IPS-15b (cell line): ENCODE measurements around the gene SCARB1.

Experiments used
- H3K27me3 ChIP-seq: one replicate; pipeline ENCODE4 v1.6.1; 2013; ENCODE audit warnings: low read length; ENCODE audit not compliant: control insufficient read depth, insufficient read depth
- H3K36me3 ChIP-seq: one replicate; pipeline ENCODE4 v1.6.1; 2013; ENCODE audit warnings: low read length; ENCODE audit not compliant: control insufficient read depth, insufficient read depth
- H3K4me1 ChIP-seq: one replicate; pipeline ENCODE4 v1.6.1; 2013; ENCODE audit warnings: mild to moderate bottlenecking, low read length; ENCODE audit not compliant: control insufficient read depth, insufficient read depth
- H3K4me3 ChIP-seq: one replicate; pipeline ENCODE4 v1.5.1; 2013; ENCODE audit warnings: low read depth, low read length
- H3K9ac ChIP-seq: one replicate; pipeline ENCODE4 v1.6.1; 2013; ENCODE audit warnings: low read depth, mild to moderate bottlenecking, low read length
- H3K9me3 ChIP-seq: one replicate; pipeline ENCODE4 v1.6.1; 2013; ENCODE audit warnings: mild to moderate bottlenecking, low read length; ENCODE audit not compliant: control insufficient read depth, insufficient read depth

The SCARB1 gene

DNA sequence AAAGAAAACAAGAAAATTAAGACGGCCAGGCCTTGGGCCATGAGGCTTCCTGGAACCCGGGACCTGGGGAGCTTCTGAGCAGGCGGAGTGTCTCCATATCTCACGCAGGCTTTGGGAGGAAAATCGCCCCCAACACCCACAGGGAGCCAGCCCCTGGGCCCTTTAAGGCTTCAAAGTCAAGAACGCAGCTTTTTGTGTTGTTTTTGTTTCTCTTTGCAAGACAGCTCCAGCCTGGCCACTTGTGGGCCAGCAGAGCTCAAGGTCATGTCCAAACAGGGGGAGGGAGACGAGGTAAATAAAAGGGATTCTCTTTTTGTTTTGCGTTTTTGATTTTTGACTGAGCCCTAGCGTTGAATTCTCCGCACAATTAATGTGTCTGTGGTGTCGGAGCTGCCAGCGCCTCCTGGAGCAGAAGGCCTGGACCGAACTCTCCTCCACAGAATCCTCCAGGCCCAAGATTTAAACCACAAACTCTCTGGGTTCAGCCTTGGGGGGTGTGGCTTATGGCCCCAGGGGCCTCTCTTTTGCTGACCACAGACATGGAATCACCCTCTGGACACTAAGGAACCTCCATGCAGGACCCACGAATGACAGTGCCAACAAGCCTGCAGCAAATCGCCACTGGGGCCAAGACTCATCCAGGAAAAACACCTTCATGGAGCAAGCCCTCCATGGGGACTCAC lies 8.2 kb downstream of the SCARB1 start:
- H3K27me3 ChIP-seq: no peaks in the 10 kb centered on the region
- H3K9me3 ChIP-seq: no peaks in the 10 kb centered on the region
- no peak overlapping the region for H3K9ac ChIP-seq
- no peaks in the 10 kb centered on the region for H3K4me1 ChIP-seq
- H3K36me3 ChIP-seq: no peaks in the 10 kb centered on the region
- H3K4me3 ChIP-seq: no peak overlapping the region

DNA sequence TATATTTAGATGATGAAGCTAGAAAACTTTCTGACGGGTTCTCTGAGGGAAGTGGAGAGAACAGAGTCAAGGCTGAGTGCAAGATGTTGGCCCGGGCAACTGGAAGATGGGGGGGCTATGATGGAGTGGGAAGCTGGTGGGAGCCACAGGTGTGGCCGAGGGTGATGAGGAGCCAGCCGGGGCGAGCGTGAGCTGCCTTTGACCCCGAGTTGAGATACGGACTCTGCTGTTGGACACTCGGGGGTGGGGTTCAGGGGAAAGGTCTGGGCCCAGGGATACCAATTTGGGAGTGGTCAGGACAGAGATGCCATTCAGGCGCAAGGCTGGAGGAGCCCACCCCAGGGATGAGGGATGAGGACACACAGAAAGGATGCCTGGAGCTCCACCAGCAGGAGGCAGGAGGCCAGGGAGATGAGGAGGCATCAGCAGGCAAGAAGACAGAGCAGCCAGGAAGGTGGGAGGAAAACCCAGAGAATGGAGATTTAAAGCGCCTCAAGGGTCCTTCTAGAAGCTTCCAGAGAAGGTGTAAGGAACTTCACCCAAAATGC lies 9.0 kb downstream of the SCARB1 start:
- H3K27me3 ChIP-seq: no peaks in the 10 kb centered on the region
- H3K4me1 ChIP-seq: no peaks in the 10 kb centered on the region
- no peak overlapping the region for H3K4me3 ChIP-seq
- no peak overlapping the region for H3K9ac ChIP-seq
- no peaks in the 10 kb centered on the region for H3K9me3 ChIP-seq
- H3K36me3 ChIP-seq: no peaks in the 10 kb centered on the region

DNA sequence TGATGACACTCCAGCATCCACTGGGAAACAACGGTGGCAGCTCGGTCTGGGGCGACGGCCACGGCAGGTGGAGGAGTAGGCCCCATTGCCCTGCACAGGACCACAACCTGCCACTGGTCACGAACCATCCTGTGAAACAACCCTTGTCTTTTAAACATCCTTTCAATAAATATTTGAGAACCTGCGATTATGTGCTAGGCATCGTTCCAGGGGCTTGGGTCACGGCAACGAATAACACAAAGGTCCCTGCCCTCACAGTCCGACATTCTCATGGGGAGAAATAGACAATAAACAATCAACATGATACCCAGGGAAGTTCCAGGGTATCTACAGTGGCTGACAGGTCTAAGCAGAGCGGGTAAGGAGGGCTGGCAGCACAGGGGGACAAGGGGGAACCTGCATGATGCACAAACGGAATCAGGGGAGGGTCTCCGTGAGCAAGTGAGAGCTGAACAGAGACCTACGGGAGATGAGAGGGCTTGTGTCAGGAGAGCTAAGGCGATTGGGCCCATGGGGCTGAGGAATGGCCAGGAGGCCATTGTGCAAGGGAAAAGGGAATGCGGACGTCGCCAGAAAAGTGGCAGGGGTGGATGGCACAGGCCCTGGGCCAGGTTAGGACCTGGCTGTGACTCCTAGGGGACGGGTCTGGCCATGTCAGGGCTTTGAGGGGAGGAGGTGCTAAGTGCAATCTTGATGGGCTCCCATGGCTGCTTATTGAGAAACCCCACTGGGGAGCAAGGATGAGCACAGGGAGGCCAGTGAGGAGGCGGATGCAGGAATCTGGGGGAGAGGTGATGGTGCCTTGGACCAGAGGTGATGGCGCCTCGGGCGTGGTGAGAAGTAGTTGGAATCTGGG lies 9.7 kb downstream of the SCARB1 start:
- Histone ChIP-seq H3K4me1 (no peaks in the 10 kb centered on the region), H3K36me3 (no peaks in the 10 kb centered on the region), H3K27me3 (no peaks in the 10 kb centered on the region), H3K4me3 (no peak overlapping the region), H3K9ac (no peak overlapping the region), H3K9me3 (no peaks in the 10 kb centered on the region)

DNA sequence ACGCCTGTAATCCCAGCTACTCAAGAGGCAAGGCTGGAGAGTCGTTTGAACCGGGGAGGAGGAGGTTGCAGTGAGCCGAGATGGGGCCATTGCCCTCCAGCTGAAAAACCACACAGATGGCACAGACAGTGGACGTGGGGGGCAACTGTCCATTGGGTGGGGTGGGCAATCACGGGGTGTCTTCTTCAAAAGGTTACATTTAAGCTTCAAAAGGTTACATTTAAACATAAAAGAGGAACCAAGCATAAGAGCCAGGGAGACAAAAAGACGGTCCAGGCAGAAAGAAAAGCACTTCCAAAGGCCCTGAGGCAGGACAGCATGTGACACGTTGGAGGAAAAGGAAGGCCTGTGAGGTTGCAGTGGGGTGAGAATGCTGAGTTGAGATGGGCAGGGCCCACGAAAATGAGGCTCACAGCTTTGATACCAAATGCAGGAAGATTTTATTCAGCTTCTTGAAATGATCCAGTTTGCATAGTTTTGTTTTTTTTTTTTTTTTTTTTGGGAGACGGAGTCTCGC lies 10.7 kb downstream of the SCARB1 start:
- no peak overlapping the region for H3K4me3 ChIP-seq
- no peaks in the 10 kb centered on the region for H3K27me3 ChIP-seq
- H3K9me3 ChIP-seq: no peaks in the 10 kb centered on the region
- H3K36me3 ChIP-seq: no peaks in the 10 kb centered on the region
- no peak overlapping the region for H3K9ac ChIP-seq
- no peaks in the 10 kb centered on the region for H3K4me1 ChIP-seq

DNA sequence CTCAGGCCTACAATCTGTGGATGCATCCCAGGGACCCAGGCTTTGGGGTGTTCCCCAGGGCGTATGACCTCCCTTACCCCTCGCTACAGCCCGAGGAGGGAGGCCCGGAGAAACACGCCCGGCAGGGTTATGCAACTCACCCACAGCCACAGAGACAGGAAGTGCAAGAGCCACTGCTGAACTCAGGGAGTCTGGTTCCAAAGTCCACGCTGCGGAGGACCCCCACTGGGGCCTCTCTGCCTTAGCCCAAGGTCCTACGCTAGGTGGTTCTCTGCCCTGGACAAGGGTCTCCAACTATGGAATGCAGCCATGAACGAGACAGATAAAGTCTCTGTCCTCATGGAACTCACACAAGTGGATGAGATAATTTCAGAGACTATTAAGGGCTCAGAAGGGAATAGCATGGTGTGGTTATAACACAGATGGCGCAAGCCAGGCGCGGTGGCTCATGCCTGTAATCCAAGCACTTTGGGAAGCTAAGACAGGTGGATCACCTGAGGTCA lies 11.3 kb downstream of the SCARB1 start:
- no peaks in the 10 kb centered on the region for H3K4me1 ChIP-seq
- no peaks in the 10 kb centered on the region for H3K36me3 ChIP-seq
- no peaks in the 10 kb centered on the region for H3K9me3 ChIP-seq
- H3K9ac ChIP-seq: no peak overlapping the region
- no peaks in the 10 kb centered on the region for H3K27me3 ChIP-seq
- no peak overlapping the region for H3K4me3 ChIP-seq

DNA sequence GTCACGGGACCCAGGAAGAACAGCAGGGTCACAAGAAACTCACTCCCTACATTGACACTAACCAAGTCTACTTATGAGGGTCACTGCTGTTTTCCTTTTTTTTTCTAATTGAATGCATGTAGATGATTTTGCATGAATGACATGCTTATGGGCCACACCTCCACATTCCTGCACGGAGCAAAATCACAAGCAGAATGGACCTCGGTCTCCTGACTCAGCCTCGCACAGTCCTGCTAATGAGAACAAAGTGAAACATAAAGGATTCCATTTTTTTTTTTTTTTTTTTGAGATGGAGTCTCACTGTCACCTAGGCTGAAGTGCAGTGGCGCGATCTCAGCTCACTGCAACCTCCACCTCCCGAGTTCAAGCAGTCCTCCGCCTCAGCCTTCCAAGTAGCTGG lies 12.3 kb downstream of the SCARB1 start:
- Histone ChIP-seq H3K4me1 (no peaks in the 10 kb centered on the region), H3K27me3 (no peaks in the 10 kb centered on the region), H3K9me3 (no peaks in the 10 kb centered on the region), H3K9ac (no peak overlapping the region), H3K36me3 (no peaks in the 10 kb centered on the region), H3K4me3 (no peak overlapping the region)

DNA sequence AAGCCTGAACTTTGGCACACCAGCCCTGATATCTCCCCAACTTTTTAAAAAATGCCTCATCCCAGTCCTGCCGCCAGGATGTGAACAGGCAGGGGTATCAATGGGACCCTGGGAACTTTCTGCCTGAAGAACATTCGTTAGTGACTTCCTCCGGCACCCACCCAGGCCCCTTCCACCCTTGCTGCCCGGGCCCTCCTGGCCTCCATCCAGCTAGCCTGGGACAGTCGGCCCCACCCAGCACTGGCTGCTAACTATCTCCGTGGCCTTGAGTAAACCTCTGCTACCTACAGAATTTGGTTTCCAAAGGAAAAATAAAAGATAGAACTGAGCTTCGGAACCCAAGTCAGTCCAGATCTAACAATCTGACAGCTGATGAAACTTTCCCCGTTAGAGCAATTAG lies 14.3 kb downstream of the SCARB1 start:
- H3K9me3 ChIP-seq: no peaks in the 10 kb centered on the region
- H3K4me3 ChIP-seq: no peak overlapping the region
- H3K9ac ChIP-seq: no peak overlapping the region
- no peaks in the 10 kb centered on the region for H3K27me3 ChIP-seq
- H3K4me1 ChIP-seq: no peaks in the 10 kb centered on the region
- no peaks in the 10 kb centered on the region for H3K36me3 ChIP-seq

DNA sequence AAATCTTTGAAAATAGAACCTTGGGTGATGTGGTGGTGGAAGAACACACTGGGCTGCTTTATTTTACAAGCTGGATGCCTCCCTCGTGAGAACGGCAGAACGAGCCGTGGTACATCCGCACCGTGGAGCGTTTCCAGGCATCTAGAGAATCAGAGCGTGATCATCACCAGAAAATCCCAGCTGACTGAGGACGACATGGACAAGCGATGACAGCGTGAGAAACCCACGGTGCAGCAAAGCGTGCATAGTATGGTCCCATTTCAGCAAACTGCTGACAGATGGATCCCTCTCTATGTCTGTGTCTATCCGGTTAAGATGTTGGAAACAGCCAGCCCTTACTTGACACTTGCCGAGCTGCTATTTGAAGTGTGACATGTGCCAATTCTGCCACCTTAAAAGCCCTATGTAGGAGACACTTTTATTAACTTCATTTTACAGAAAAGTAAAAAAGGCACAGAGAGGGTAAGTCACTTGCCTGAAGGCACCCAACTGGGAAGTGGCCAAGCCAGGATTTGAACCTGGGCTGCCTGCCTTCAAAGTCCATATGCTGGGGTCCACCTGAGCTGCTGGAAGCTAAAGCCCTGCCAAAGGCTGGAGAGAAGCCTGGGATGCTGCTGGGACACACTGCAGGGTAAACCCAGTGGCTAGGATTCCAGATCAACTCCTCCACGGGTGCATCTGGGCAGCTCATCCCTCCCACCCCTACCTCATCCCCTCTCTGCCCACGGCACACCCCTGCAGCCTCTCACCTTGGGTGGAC lies 14.9 kb downstream of the SCARB1 start:
- Histone ChIP-seq H3K36me3 (no peaks in the 10 kb centered on the region), H3K4me3 (no peak overlapping the region), H3K4me1 (no peaks in the 10 kb centered on the region), H3K9me3 (no peaks in the 10 kb centered on the region), H3K9ac (no peak overlapping the region), H3K27me3 (no peaks in the 10 kb centered on the region)

DNA sequence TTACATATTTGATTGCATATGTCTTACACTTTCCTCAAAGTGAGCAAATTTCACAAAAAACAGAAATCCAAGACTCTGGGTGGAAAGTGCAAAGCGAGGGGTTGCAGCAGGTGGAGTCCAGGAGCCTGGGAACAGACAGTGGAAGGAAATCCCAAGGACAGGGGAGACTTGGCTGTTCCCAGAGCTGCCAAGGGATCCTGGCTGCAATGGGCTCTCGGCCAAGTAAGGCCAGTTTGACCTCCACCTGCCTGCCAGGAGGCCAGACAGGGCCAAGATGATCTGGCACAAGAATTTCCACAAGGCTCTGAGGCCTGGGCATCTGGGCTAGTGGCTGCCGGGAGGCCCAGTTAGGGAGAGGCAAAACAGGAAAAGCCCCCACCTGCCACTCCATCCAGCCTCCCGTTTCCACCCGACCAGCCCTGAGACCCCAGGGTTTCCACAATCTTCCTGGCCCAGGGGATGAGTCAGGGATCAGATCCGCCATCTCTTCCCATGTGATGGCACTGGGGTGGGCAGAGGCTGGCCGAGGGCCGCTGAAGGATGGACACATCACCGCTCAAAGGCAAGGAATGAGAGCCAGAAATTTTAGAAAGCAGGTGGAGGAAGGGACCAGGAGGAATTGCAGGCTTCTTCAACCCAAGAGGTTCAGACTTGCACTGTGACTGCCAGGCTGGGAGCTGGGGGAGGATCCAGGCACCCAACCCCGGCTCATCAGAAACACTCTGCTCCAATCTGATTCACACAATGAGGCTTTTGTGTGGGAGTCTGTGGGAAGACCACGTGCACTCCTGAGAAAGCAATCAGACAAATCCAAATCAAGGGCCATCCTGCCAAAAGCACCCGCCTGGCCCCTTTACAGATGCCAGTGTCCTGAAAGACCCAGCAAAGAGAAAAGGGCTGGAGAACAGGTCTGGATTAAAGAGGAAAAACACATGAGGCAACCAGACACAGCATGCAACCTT lies 16.3 kb downstream of the SCARB1 start:
- no peaks in the 10 kb centered on the region for H3K9me3 ChIP-seq
- H3K36me3 ChIP-seq: no peaks in the 10 kb centered on the region
- no peaks in the 10 kb centered on the region for H3K4me1 ChIP-seq
- H3K4me3 ChIP-seq: no peak overlapping the region
- H3K9ac ChIP-seq: no peak overlapping the region
- H3K27me3 ChIP-seq: no peaks in the 10 kb centered on the region

DNA sequence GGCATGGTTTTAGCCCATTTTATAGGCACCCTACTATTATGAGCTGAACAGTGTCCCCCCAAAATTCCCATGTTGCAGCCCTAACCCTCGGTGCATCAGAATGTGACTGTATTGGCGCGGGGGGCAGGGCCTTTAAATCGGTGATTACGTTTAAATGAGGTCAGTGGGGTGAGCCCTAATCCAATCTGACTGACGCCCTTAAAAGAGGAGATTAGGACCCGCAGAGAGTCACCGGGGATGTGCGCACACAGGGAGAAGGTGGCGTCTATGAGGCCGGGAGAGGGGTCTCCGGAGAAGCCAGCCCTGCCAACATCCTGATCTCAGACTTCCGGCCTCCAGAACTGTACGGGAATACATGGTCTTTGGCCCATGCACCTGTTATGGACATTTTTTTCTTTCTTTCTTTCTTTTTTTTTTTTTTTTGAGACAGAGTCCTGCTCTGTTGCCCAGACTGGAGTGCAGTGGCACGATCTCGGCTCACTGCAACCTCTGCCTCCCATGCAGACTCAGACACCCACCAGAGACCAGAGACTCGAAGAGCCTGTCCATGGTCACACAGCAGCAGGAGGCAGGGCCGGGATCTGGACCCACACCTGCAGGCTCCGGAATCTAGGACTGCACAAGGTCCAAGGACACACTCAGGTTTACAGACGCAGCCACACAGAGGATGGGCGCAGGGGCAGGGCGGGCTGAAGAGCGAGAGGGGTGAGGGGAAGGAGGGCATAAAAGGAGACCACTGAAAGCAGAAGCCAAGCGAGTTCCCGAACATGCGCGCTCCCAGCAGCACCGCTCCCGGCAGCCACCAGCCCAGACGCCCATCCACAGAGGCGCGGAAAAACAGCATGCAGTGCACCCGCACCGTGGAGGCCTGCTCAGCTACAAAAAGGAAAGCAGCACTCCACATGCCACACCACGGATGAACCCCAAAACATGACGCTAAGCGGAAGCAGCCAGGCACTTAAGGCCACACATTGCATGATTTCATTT lies 19.0 kb downstream of the SCARB1 start:
- H3K9me3 ChIP-seq: no peaks in the 10 kb centered on the region
- H3K4me3 ChIP-seq: no peak overlapping the region
- H3K27me3 ChIP-seq: no peaks in the 10 kb centered on the region
- no peak overlapping the region for H3K9ac ChIP-seq
- H3K4me1 ChIP-seq: no peaks in the 10 kb centered on the region
- H3K36me3 ChIP-seq: no peaks in the 10 kb centered on the region
